Lung (tissue), 12 donors: ENCODE results near the gene PRDM10. TPM values are rescaled to one million over a fixed set of nuclear protein-coding genes. Genes with fewer than 3 reads are reported as not detected.

Experiments used
- ATAC-seq: fragments of 200-7000 bp; cut with Tn5 transposase; one replicate; pipeline ENCODE4 v1.9.1; 2020; ENCODE audit warnings: moderate number of reproducible peaks; ENCODE audit not compliant: insufficient read depth, low FRiP score
- DNase-seq, 3 donors: peaks; one replicate each; pipeline ENCODE4 v3.0.0-alpha.2; 2013 to 2017
- H3K27ac ChIP-seq, 2 donors: one replicate each; pipeline ENCODE4 v1.5.1; 2013; ENCODE audit warnings: mild to moderate bottlenecking in 2 of 2, moderate library complexity in 2 of 2, control low read depth in 1 of 2, inconsistent platforms in 1 of 2, low read depth in 1 of 2, low read length in 1 of 2
- H3K27me3 ChIP-seq, 3 donors: one replicate each; pipeline ENCODE4 v1.5.1; 2013; ENCODE audit warnings: low read length in 2 of 3; ENCODE audit not compliant: control insufficient read depth in 3 of 3, insufficient read depth in 3 of 3
- H3K36me3 ChIP-seq, 4 donors: one replicate each; pipeline ENCODE4 v1.5.1; 2013; ENCODE audit warnings: low read length in 4 of 4, mild to moderate bottlenecking in 1 of 4, moderate library complexity in 1 of 4; ENCODE audit not compliant: control insufficient read depth in 4 of 4, insufficient read depth in 4 of 4
- H3K4me1 ChIP-seq, 5 donors: one replicate each; pipeline ENCODE4 v1.5.1; 2013; ENCODE audit warnings: low read length in 5 of 5, mild to moderate bottlenecking in 2 of 5, moderate library complexity in 1 of 5; ENCODE audit not compliant: control insufficient read depth in 5 of 5, insufficient read depth in 5 of 5
- H3K4me3 ChIP-seq: one replicate; pipeline ENCODE4 v1.5.1; 2013; ENCODE audit warnings: mild to moderate bottlenecking, control low read depth, moderate library complexity
- H3K9ac ChIP-seq, 2 donors: one replicate each; pipeline ENCODE4 v1.5.1; 2013; ENCODE audit warnings: low read length in 2 of 2, control low read depth in 1 of 2; ENCODE audit not compliant: insufficient read depth in 1 of 2
- H3K9me3 ChIP-seq, 4 donors: one replicate each; pipeline ENCODE4 v1.5.1; 2013; ENCODE audit warnings: low read length in 3 of 4, mild to moderate bottlenecking in 1 of 4, moderate library complexity in 1 of 4; ENCODE audit not compliant: control insufficient read depth in 4 of 4, insufficient read depth in 3 of 4
- WGBS, 2 donors: extraction: QIAGEN DNeasy Blood & Tissue Kit; methylation state at CpG; one replicate each; pipeline ENCODE4 v1.1.7; 2013; 5-methylcytosine and 5-hydroxymethylcytosine counted together
- polyA plus RNA-seq, 2 donors: library from polyadenylated mRNA; stranded (reverse); fragments of 200-250 nt; gene quantifications; one replicate each; pipeline ENCODE4 v1.2.1, GENCODE V29; 2013
- total RNA-seq, 2 donors: library from RNA; depleted of rRNA in 1 of 2; stranded (reverse); fragments of >200 nt in 1 of 2; gene quantifications; one replicate each; pipeline ENCODE4 v1.2.1, GENCODE V29; 2014 to 2021
- TF ChIP-seq, protein P1 (sequence below): IDR thresholded peaks from 2 replicates; pipeline ENCODE4 v1.5.1; 2012; ENCODE audit warnings: mild to moderate bottlenecking; ENCODE audit errors: control extremely low read depth, extremely low read depth
- donor health status: control.
- donor health status: control.
- donor health status: Bipolar disorder and iron deficiency.
- donor health status: healthy.
- donor health status: DM: yes; HTN: yes; CAD: no.

PRDM10 gene
- total and polyA plus RNA-seq, 4 donors: 2.3 to 19.0 (median 5.7) TPM

DNA sequence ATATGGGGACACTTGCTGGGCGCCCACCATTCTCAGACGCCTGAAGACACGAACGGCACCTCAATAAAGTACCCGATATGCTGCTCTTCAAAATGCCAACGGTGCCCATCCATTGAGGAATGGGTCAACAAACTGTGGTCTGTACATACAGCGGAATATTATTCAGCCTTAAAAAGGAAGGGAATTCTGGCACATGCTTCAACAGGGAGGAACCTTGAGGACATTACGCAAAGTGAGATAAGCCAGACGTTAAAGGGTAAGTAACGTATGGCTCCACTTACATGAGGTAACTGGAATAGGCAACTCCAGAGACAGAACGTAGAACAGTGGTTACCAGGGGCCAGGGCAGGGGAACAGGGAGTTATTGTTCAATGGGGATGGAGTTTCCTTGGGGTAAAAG is 28.0 kb downstream of the PRDM10 start:
- Histone ChIP-seq H3K27ac (no peak overlapping the region), H3K36me3 (no peaks in the 10 kb centered on the region), H3K4me3 (no peak overlapping the region), H3K9ac (no peak overlapping the region), H3K9me3 (no peaks in the 10 kb centered on the region), H3K4me1 (peaks cover 0 to 4% (median 0%) of the 10 kb centered on the region in 5 donors), H3K27me3 (no peaks in the 10 kb centered on the region)
- TF ChIP-seq, protein P1, sequence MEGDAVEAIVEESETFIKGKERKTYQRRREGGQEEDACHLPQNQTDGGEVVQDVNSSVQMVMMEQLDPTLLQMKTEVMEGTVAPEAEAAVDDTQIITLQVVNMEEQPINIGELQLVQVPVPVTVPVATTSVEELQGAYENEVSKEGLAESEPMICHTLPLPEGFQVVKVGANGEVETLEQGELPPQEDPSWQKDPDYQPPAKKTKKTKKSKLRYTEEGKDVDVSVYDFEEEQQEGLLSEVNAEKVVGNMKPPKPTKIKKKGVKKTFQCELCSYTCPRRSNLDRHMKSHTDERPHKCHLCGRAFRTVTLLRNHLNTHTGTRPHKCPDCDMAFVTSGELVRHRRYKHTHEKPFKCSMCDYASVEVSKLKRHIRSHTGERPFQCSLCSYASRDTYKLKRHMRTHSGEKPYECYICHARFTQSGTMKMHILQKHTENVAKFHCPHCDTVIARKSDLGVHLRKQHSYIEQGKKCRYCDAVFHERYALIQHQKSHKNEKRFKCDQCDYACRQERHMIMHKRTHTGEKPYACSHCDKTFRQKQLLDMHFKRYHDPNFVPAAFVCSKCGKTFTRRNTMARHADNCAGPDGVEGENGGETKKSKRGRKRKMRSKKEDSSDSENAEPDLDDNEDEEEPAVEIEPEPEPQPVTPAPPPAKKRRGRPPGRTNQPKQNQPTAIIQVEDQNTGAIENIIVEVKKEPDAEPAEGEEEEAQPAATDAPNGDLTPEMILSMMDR: no peak
- WGBS, 2 donors: 79 to 89% methylated on average over 11 of the region's 11 CpGs
- ATAC-seq (no peak), DNase-seq (no peak)

DNA sequence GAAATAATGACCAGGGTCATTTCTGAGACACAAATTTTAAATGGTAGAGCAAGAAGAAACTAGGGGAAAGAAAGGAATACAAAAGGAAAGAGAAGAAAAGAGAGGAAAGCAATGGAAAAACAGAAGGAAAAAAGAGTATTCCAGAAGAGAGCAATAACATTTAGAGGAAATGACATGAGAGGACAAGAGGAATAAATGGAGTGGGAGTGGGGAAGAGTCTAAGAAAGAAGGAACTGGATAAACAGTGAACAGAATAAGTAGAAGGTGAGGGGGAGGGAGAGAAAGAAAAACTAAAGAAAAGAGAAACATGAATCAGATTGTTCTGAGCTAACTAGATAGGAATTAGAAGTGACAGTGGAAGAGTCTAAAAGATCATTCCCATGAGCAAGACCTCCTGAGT is 28.4 kb downstream of the PRDM10 start:
- TF ChIP-seq, protein P1: no peak
- Histone ChIP-seq H3K27ac (no peak overlapping the region), H3K9me3 (no peaks in the 10 kb centered on the region), H3K4me1 (peaks cover 0 to 4% (median 0%) of the 10 kb centered on the region in 5 donors), H3K27me3 (no peaks in the 10 kb centered on the region), H3K36me3 (no peaks in the 10 kb centered on the region), H3K9ac (no peak overlapping the region), H3K4me3 (no peak overlapping the region)
- ATAC-seq: no peak
- DNase-seq: no peak

DNA sequence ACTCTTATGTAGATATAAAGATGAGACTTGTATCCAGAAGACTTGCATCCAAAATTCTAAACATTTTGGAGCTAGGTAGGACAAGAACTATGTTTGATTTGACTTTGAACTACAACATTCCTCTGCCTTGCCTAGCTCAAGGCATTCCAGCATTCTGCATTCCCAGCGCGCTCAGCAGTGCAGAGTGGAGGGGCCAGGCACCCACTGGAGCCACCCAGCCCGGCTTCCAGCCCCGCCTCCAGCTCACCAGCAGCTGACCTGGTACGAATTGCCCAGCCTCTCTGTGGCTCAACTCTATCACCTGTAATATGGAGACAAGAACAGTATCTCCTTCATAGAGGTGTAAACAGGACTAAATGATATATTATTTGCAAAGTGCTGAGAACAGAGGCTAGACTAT is 28.8 kb downstream of the PRDM10 start:
- peak; percentile 40 to 68 (median 62) for DNase-seq
- Histone ChIP-seq H3K4me1 (peaks cover 0 to 4% (median 0%) of the 10 kb centered on the region in 5 donors), H3K27ac (no peak overlapping the region), H3K9me3 (no peaks in the 10 kb centered on the region), H3K36me3 (no peaks in the 10 kb centered on the region), H3K27me3 (no peaks in the 10 kb centered on the region), H3K9ac (no peak overlapping the region), H3K4me3 (no peak overlapping the region)
- WGBS, 2 donors: 63 to 75% methylated on average over 5 of the region's 5 CpGs
- ATAC-seq: peak; percentile 41
- TF ChIP-seq, protein P1: no peak

DNA sequence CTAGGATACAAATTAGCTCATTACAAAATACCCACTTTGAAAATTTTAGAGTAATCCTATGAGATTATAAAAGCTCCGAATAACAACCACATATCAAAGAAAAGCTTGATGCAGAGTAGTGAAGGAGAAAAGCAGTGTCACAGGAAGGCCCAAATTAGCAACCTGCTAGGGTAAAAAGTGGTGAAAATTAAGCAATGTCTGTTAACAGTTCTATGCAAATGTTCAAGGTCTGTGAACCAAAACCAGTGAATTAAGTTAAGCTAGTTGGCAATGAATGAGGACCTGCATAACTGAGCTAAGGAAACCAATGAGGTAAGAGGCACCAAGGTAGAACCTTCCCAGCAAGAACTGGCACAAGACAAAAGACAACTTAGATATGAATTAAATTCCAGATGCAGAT is 29.6 kb downstream of the PRDM10 start:
- TF ChIP-seq, protein P1: no peak
- H3K9ac ChIP-seq: no peak overlapping the region

More for the DNA sequence above, 29.6 kb downstream of the PRDM10 start:
- no peak overlapping the region for H3K4me3 ChIP-seq
- ATAC-seq (no peak), DNase-seq (no peak)
- H3K27me3 ChIP-seq: no peaks in the 10 kb centered on the region
- H3K9me3 ChIP-seq: no peaks in the 10 kb centered on the region
- H3K4me1 ChIP-seq: peaks cover 0 to 11% (median 0%) of the 10 kb centered on the region in 5 donors
- no peak overlapping the region for H3K27ac ChIP-seq
- no peaks in the 10 kb centered on the region for H3K36me3 ChIP-seq
- WGBS, 2 donors: 21 to 87% methylated on average over 1 of the region's 1 CpG
